WTC11 (cell line): ENCODE measurements around the gene KIAA0753.

Experiments used
- ATF1 ChIP-seq: sonication (generic); formaldehyde crosslinking; IDR thresholded peaks from 2 replicates; pipeline ENCODE4 v1.8.1; 2023; ENCODE audit warnings: mild to moderate bottlenecking, moderate library complexity, missing genetic modification reagents
- CTCF ChIP-seq: fragments of 200-600 bp; IDR thresholded peaks from 2 replicates; pipeline ENCODE4 v1.8.0; 2022; ENCODE audit warnings: antibody characterized with exemption
- JUN ChIP-seq: sonication (generic); formaldehyde crosslinking; IDR thresholded peaks from 2 replicates; pipeline ENCODE4 v1.8.0; 2023; ENCODE audit warnings: mild to moderate bottlenecking, missing genetic modification reagents
- TEAD1 ChIP-seq: sonication (generic); formaldehyde crosslinking; IDR thresholded peaks from 2 replicates; pipeline ENCODE4 v1.8.0; 2022; ENCODE audit warnings: mild to moderate bottlenecking, missing genetic modification reagents

DNA sequence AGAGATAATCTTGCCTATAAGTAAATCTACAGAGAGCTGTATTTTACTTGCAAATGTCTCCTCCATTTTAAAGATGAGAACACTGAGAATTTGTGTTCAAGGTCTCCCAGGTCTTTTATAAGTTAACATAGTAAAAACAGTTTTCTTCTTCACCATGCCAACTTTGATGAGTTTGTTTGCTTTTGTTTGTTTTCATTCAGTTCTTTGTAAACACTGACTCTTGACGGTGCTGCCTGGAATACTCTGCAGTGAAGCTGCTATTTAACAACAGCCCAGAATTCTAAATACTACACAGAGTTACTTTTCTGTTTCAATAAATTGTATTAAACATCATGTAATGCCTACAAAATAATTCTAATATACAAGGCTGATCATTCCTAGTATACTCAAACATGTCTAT, 42.8 kb downstream of the KIAA0753 start:
- TF ChIP-seq CTCF = no peak
- no peak for TF ChIP-seq JUN (CRISPR knock-in tag)
- TF ChIP-seq TEAD1 (CRISPR knock-in tag) = no peak
- TF ChIP-seq ATF1 (CRISPR knock-in tag) = no peak
